Peyer's patch (tissue), 4 donors: ENCODE data around the gene LAMB3. TPM values are rescaled to one million over a fixed set of nuclear protein-coding genes. Genes with fewer than 3 reads are reported as not detected.

Experiments
- DNase-seq, 3 donors: peaks; one replicate each; pipeline ENCODE4 v3.0.0-alpha.2; 2017 to 2019
- H3K27ac ChIP-seq, 4 donors: fragments of 200-600 bp; sonication (generic); one replicate each; pipeline ENCODE4 v1.5.1; 2016 to 2019
- H3K27me3 ChIP-seq, 2 donors: fragments of 200-600 bp; sonication (generic); one replicate each; pipeline ENCODE4 v1.5.1; 2019
- H3K36me3 ChIP-seq, 3 donors: fragments of 200-600 bp; sonication (generic); one replicate each; pipeline ENCODE4 v1.5.1; 2016 to 2019
- H3K4me1 ChIP-seq, 4 donors: fragments of 200-600 bp; sonication (generic); one replicate each; pipeline ENCODE4 v1.5.1; 2016 to 2019
- H3K4me3 ChIP-seq, 4 donors: fragments of 200-600 bp; sonication (generic); 1 replicate in 3 of 4; 2 replicates in 1 of 4; pipeline ENCODE4 v1.5.1; 2016 to 2019; ENCODE audit warnings: mild to moderate bottlenecking in 1 of 4
- H3K9me3 ChIP-seq, 4 donors: fragments of 200-600 bp; sonication (generic); one replicate each; pipeline ENCODE4 v1.5.1; 2016 to 2019; ENCODE audit warnings: mild to moderate bottlenecking in 1 of 4
- CTCF ChIP-seq, 6 experiments: fragments of 450-650 bp in 4 of 6; fragments of 200-600 bp in 2 of 6; sonication (generic) in 1 of 6; IDR thresholded peaks; one replicate each; pipeline ENCODE4 v1.5.1; 2017 to 2019; ENCODE audit warnings: antibody characterized with exemption in 6 of 6, mild to moderate bottlenecking in 3 of 6, moderate library complexity in 1 of 6
- POLR2A ChIP-seq, 2 donors: fragments of 450-650 bp; IDR thresholded peaks; one replicate each; pipeline ENCODE4 v1.5.1; 2017; ENCODE audit warnings: antibody characterized with exemption in 2 of 2, mild to moderate bottlenecking in 2 of 2, moderate library complexity in 2 of 2
- total RNA-seq, 4 donors: library from RNA; depleted of rRNA; stranded (reverse); fragments of >200 nt; gene quantifications; one replicate each; pipeline ENCODE4 v1.1.0, GENCODE V29; 2016

The LAMB3 gene
- total RNA-seq, 4 donors from 2014 or later, result 9.1 to 109 (median 104) TPM

GRCh38 chr1:209629621-209630382, 22.4 kb downstream of the LAMB3 start:
- TF ChIP-seq CTCF (IDR thresholded peaks at IDR 0.05), result no peak
- no peak for TF ChIP-seq POLR2A (IDR thresholded peaks at IDR 0.05)
- H3K4me3 ChIP-seq, result no peak overlapping the region
- H3K4me1 ChIP-seq, result peaks cover 0 to 11% (median 0%) of the 10 kb centered on the region in 4 donors
- H3K27me3 ChIP-seq, result no peaks in the 10 kb centered on the region
- no peak overlapping the region for H3K27ac ChIP-seq
- H3K36me3 ChIP-seq, result peaks cover 0 to 23% (median 0%) of the 10 kb centered on the region in 3 donors
- H3K9me3 ChIP-seq, result no peaks in the 10 kb centered on the region
- DNase-seq, result no peak

- Histone ChIP-seq H3K4me1 (peaks cover 0 to 11% (median 0%) of the 10 kb centered on the region in 4 donors), H3K27me3 (no peaks in the 10 kb centered on the region), H3K27ac (no peak overlapping the region), H3K4me3 (no peak overlapping the region), H3K36me3 (peaks cover 0 to 23% (median 0%) of the 10 kb centered on the region in 3 donors), H3K9me3 (no peaks in the 10 kb centered on the region)
- TF ChIP-seq POLR2A (IDR thresholded peaks at IDR 0.05), result no peak
- no peak for TF ChIP-seq CTCF (IDR thresholded peaks at IDR 0.05)
- DNase-seq, result no peak
Measured at GRCh38 chr1:209628618-209629299, 23.5 kb downstream of the LAMB3 start.

GRCh38 chr1:209627732-209628196, 24.5 kb downstream of the LAMB3 start:
- H3K27me3 ChIP-seq, result no peaks in the 10 kb centered on the region

GRCh38 chr1:209627027-209627731, 25.0 kb downstream of the LAMB3 start:
- Histone ChIP-seq H3K27me3 (no peaks in the 10 kb centered on the region), H3K4me3 (no peak overlapping the region), H3K4me1 (peaks cover 0 to 11% (median 0%) of the 10 kb centered on the region in 4 donors), H3K36me3 (peaks cover 0 to 28% (median 0%) of the 10 kb centered on the region in 3 donors), H3K27ac (no peak overlapping the region), H3K9me3 (no peaks in the 10 kb centered on the region)
- no peak for DNase-seq
- TF ChIP-seq CTCF (IDR thresholded peaks at IDR 0.05) (no peak), POLR2A (IDR thresholded peaks at IDR 0.05) (no peak)

More at GRCh38 chr1:209627732-209628196, 24.5 kb downstream of the LAMB3 start:
- H3K4me3 ChIP-seq, result no peak overlapping the region
- peak; percentile 61 to 86 (median 81) for DNase-seq
- TF ChIP-seq POLR2A (IDR thresholded peaks at IDR 0.05), result no peak
- TF ChIP-seq CTCF (IDR thresholded peaks at IDR 0.05), result peak; percentile 53 to 94 (median 81)
- peaks cover 0 to 11% (median 0%) of the 10 kb centered on the region in 4 donors for H3K4me1 ChIP-seq
- H3K36me3 ChIP-seq, result peaks cover 0 to 27% (median 0%) of the 10 kb centered on the region in 3 donors
- no peak overlapping the region for H3K27ac ChIP-seq
- H3K9me3 ChIP-seq, result no peaks in the 10 kb centered on the region

- Histone ChIP-seq H3K4me1 (peaks cover 0 to 17% (median 0%) of the 10 kb centered on the region in 4 donors), H3K27me3 (no peaks in the 10 kb centered on the region), H3K4me3 (no peak overlapping the region), H3K27ac (no peak overlapping the region), H3K9me3 (no peaks in the 10 kb centered on the region), H3K36me3 (peaks cover 0 to 28% (median 0%) of the 10 kb centered on the region in 3 donors)
- TF ChIP-seq POLR2A (IDR thresholded peaks at IDR 0.05), result no peak
- TF ChIP-seq CTCF (IDR thresholded peaks at IDR 0.05), result no peak
- no peak for DNase-seq
Measured at GRCh38 chr1:209626346-209627026, 25.7 kb downstream of the LAMB3 start.
